Smooth muscle cell (in vitro differentiated cells): ENCODE results near the gene ACTN4. TPM values are rescaled to one million over a fixed set of nuclear protein-coding genes. Genes with fewer than 3 reads are reported as not detected.

Source experiments
- DNase-seq: peaks from one replicate; lab custom pipeline; 2025; ENCODE audit not compliant: unreplicated experiment; lab: John Stamatoyannopoulos, UW
- H2AFZ ChIP-seq: fragments of 200-600 bp; sonication (generic); 2 replicates; pipeline ENCODE4 v1.6.0; 2016; ENCODE audit warnings: antibody characterized with exemption, low read depth, mild to moderate bottlenecking
- H3F3A ChIP-seq: fragments of 200-600 bp; sonication (generic); 2 replicates; pipeline ENCODE4 v1.6.0; 2017; ENCODE audit warnings: antibody characterized with exemption, low read depth
- H3K27ac ChIP-seq: fragments of 200-600 bp; sonication (generic); 2 replicates; pipeline ENCODE4 v1.5.1; 2016; ENCODE audit warnings: low read depth, mild to moderate bottlenecking
- H3K27me3 ChIP-seq: fragments of 200-600 bp; sonication (generic); 2 replicates; pipeline ENCODE4 v1.6.1; 2016; ENCODE audit warnings: low read depth, mild to moderate bottlenecking
- H3K36me3 ChIP-seq: fragments of 200-600 bp; sonication (generic); 2 replicates; pipeline ENCODE4 v1.5.1; 2016; ENCODE audit warnings: low read depth
- H3K4me1 ChIP-seq: fragments of 200-600 bp; sonication (generic); 2 replicates; pipeline ENCODE4 v1.5.1; 2016; ENCODE audit warnings: low read depth
- H3K4me2 ChIP-seq: fragments of 200-600 bp; sonication (generic); 2 replicates; pipeline ENCODE4 v1.6.0; 2016; ENCODE audit warnings: mild to moderate bottlenecking
- H3K4me3 ChIP-seq: fragments of 200-600 bp; sonication (generic); 2 replicates; pipeline ENCODE4 v1.5.1; 2016; ENCODE audit warnings: mild to moderate bottlenecking
- H3K79me2 ChIP-seq: fragments of 200-600 bp; sonication (generic); 2 replicates; pipeline ENCODE4 v1.6.0; 2016; ENCODE audit warnings: low read depth, mild to moderate bottlenecking
- H3K9ac ChIP-seq: fragments of 200-600 bp; sonication (generic); 2 replicates; pipeline ENCODE4 v1.6.0; 2016; ENCODE audit warnings: low read depth
- H3K9me3 ChIP-seq: fragments of 200-600 bp; sonication (generic); replicated peaks from 2 replicates; pipeline ENCODE4 v1.5.1; 2016; ENCODE audit warnings: low read depth
- H4K20me1 ChIP-seq: fragments of 200-600 bp; sonication (generic); 2 replicates; pipeline ENCODE4 v1.6.0; 2016; ENCODE audit warnings: low read depth
- whole genome bisulfite sequencing: methylation state at CpG from one replicate; pipeline ENCODE4 v1.1.7; 2016; ENCODE audit warnings: low lambda C conversion rate; 5-methylcytosine and 5-hydroxymethylcytosine counted together
- polyA plus RNA-seq: library from polyadenylated mRNA; unstranded; fragments of >200 nt; fragmentation: Nextera tagmentation; extraction: Ambion mirVana; gene quantifications from 2 replicates; pipeline ENCODE4 v1.2.1, GENCODE V29; 2016
- total RNA-seq: library from RNA; depleted of rRNA; stranded (reverse); fragments of >200 nt; gene quantifications from 2 replicates; pipeline ENCODE4 v1.2.3, GENCODE V29; 2014
- TF ChIP-seq, protein P1 (sequence below): fragments of 200-600 bp; sonication (generic); IDR thresholded peaks from 2 replicates; pipeline ENCODE4 v1.5.1; 2017; ENCODE audit warnings: borderline replicate concordance, mild to moderate bottlenecking, antibody characterized with exemption; ENCODE audit not compliant: insufficient read depth, poor library complexity, severe bottlenecking

ACTN4 gene
- total and polyA plus RNA-seq, 2 experiments from 2014 or later, result 53.8 to 311 TPM

DNA sequence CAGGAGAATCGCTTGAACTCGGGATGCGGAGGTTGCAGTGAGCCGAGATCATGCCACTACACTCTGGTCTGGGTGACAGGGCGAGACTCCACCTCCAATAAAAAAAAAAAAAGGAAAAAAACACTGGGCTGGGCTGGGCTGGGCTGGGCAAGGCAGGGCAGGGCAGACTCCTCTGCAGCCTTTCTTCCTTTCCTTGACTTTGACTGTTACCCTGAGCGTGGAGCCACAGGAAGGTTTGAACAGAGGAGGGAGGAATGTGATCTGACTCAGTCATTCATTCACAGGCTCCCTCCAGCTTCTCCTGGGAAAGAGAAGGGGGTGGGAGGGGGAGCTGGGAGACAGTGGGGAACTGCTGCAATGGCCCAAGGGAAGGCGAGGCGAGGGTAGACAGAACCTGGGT is 2.7 kb upstream of the ACTN4 start:
- TF ChIP-seq, protein P1, sequence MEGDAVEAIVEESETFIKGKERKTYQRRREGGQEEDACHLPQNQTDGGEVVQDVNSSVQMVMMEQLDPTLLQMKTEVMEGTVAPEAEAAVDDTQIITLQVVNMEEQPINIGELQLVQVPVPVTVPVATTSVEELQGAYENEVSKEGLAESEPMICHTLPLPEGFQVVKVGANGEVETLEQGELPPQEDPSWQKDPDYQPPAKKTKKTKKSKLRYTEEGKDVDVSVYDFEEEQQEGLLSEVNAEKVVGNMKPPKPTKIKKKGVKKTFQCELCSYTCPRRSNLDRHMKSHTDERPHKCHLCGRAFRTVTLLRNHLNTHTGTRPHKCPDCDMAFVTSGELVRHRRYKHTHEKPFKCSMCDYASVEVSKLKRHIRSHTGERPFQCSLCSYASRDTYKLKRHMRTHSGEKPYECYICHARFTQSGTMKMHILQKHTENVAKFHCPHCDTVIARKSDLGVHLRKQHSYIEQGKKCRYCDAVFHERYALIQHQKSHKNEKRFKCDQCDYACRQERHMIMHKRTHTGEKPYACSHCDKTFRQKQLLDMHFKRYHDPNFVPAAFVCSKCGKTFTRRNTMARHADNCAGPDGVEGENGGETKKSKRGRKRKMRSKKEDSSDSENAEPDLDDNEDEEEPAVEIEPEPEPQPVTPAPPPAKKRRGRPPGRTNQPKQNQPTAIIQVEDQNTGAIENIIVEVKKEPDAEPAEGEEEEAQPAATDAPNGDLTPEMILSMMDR, result no peak
- H3K4me1 ChIP-seq, result peaks cover under 1% of the 10 kb centered on the region
- H3K9ac ChIP-seq, result no peak overlapping the region
- H3K27me3 ChIP-seq, result no peaks in the 10 kb centered on the region
- WGBS, result 83% methylated on average over 8 of the region's 8 CpGs
- no peak overlapping the region for H3K4me3 ChIP-seq
- H3K9me3 ChIP-seq, result no peaks in the 10 kb centered on the region
- DNase-seq, result no peak
- no peak overlapping the region for H3K4me2 ChIP-seq
- peaks cover 4% of the 10 kb centered on the region for H3F3A ChIP-seq
- H3K36me3 ChIP-seq, result no peaks in the 10 kb centered on the region
- H3K27ac ChIP-seq, result no peak overlapping the region
- peaks cover 22% of the 10 kb centered on the region for H3K79me2 ChIP-seq
- H4K20me1 ChIP-seq, result peaks cover 22% of the 10 kb centered on the region
- H2AFZ ChIP-seq, result no peak overlapping the region

GRCh38 chr19:38647966-38648768 is 718 bp downstream of the ACTN4 start:
- Histone ChIP-seq H3K9me3 (no peaks in the 10 kb centered on the region), H3K9ac (peak overlapping the region; percentile 97), H3K36me3 (no peaks in the 10 kb centered on the region), H3K79me2 (peaks cover 57% of the 10 kb centered on the region), H3F3A (peaks cover 13% of the 10 kb centered on the region), H3K4me3 (peak overlapping the region; percentile 100), H3K27ac (peak overlapping the region; percentile 100), H3K4me1 (peaks cover 30% of the 10 kb centered on the region), H3K27me3 (no peaks in the 10 kb centered on the region), H3K4me2 (peak overlapping the region; percentile 92), H2AFZ (no peak overlapping the region), H4K20me1 (peaks cover 56% of the 10 kb centered on the region)
- WGBS, result 1% methylated on average over 19 of the region's 19 CpGs
- TF ChIP-seq, protein P1, result no peak
- DNase-seq, result no peak

- TF ChIP-seq, protein P1, result no peak
- WGBS, result 1% methylated on average over 13 of the region's 13 CpGs
- H3K36me3 ChIP-seq, result no peaks in the 10 kb centered on the region
- no peak overlapping the region for H2AFZ ChIP-seq
- peak overlapping the region; percentile 100 for H3K4me3 ChIP-seq
- peaks cover 63% of the 10 kb centered on the region for H4K20me1 ChIP-seq
- H3K9me3 ChIP-seq, result no peaks in the 10 kb centered on the region
- peak overlapping the region; percentile 92 for H3K4me2 ChIP-seq
- no peaks in the 10 kb centered on the region for H3K27me3 ChIP-seq
- H3K79me2 ChIP-seq, result peaks cover 63% of the 10 kb centered on the region
- peaks cover 34% of the 10 kb centered on the region for H3K4me1 ChIP-seq
- no peak for DNase-seq
- H3K27ac ChIP-seq, result peak overlapping the region; percentile 100
- peaks cover 19% of the 10 kb centered on the region for H3F3A ChIP-seq
- peak overlapping the region; percentile 97 for H3K9ac ChIP-seq
Observed at GRCh38 chr19:38648769-38649304, 1.4 kb downstream of the ACTN4 start.
